SU-DHL-6 (cell line): ENCODE results near the gene CDK19.

Experiments
- H2AFZ ChIP-seq: fragments of 200-600 bp; sonication (generic); 2 replicates; pipeline ENCODE4 v1.6.1; 2014; ENCODE audit warnings: low read depth, mild to moderate bottlenecking, moderate library complexity, mixed read lengths, antibody characterized with exemption, low read length; ENCODE audit not compliant: severe bottlenecking
- H3F3A ChIP-seq: fragments of 200-600 bp; shearing (Covaris generic); 2 replicates; pipeline ENCODE4 v1.6.0; 2016; ENCODE audit warnings: antibody characterized with exemption, mild to moderate bottlenecking; ENCODE audit not compliant: insufficient read depth
- H3K27ac ChIP-seq: fragments of 200-600 bp; sonication (generic); 2 replicates; pipeline ENCODE4 v1.5.1; 2016; ENCODE audit warnings: low read depth, mild to moderate bottlenecking, low read length, moderate library complexity, mixed read lengths
- H3K27me3 ChIP-seq: fragments of 200-600 bp; sonication (generic), shearing (Covaris generic); 2 replicates; pipeline ENCODE4 v1.6.0; 2014; ENCODE audit warnings: mild to moderate bottlenecking, low read length
- H3K36me3 ChIP-seq: fragments of 200-600 bp; sonication (generic); 2 replicates; pipeline ENCODE4 v1.6.1; 2014; ENCODE audit warnings: mild to moderate bottlenecking, low read length, mixed read lengths
- H3K4me2 ChIP-seq: fragments of 300-600, 200-600 bp; shearing (Covaris generic), sonication (generic); 2 replicates; pipeline ENCODE4 v1.6.0; 2014; ENCODE audit warnings: low read length, low read depth, mild to moderate bottlenecking; ENCODE audit not compliant: poor library complexity, severe bottlenecking
- H3K4me3 ChIP-seq: fragments of 200-600 bp; sonication (generic); 2 replicates; pipeline ENCODE4 v1.5.1; 2014; ENCODE audit warnings: antibody characterized with exemption, low read length, mild to moderate bottlenecking, mixed read lengths; ENCODE audit not compliant: insufficient read depth, poor library complexity, severe bottlenecking
- H3K79me2 ChIP-seq: fragments of 200-600 bp; sonication (generic); 2 replicates; pipeline ENCODE4 v1.6.1; 2014; ENCODE audit warnings: mild to moderate bottlenecking, low read length, moderate library complexity; ENCODE audit not compliant: insufficient read depth
- H3K9ac ChIP-seq: fragments of 200-600 bp; sonication (generic); 2 replicates; pipeline ENCODE4 v1.7.0; 2014; ENCODE audit warnings: mild to moderate bottlenecking, low read length
- H3K9me2 ChIP-seq: fragments of 200-600 bp; sonication (generic); replicated peaks from 2 replicates; pipeline ENCODE4 v1.6.1; 2014; ENCODE audit warnings: low read length; ENCODE audit not compliant: insufficient read depth
- H3K9me3 ChIP-seq: fragments of 200-600 bp; sonication (generic); 2 replicates; pipeline ENCODE4 v1.6.1; 2014; ENCODE audit warnings: low read length, mixed read lengths; ENCODE audit not compliant: insufficient read depth
- H4K20me1 ChIP-seq: fragments of 200-600 bp; sonication (generic); 2 replicates; pipeline ENCODE4 v1.6.1; 2014; ENCODE audit warnings: low read depth, mild to moderate bottlenecking, antibody characterized with exemption, low read length, moderate library complexity, mixed read lengths
- CTCF ChIP-seq: fragments of 200-600 bp; sonication (generic); IDR thresholded peaks from one replicate; pipeline ENCODE4 v1.5.1; 2017; ENCODE audit warnings: antibody characterized with exemption, mild to moderate bottlenecking, low read length, moderate library complexity; ENCODE audit not compliant: insufficient read depth, poor library complexity, severe bottlenecking
- EZH2phosphoT487 ChIP-seq: fragments of 200-600 bp; sonication (generic), shearing (Covaris generic); conservative IDR thresholded peaks from 2 replicates; pipeline ENCODE4 v1.6.1; 2018; ENCODE audit warnings: mild to moderate bottlenecking, antibody characterized with exemption, low read length, moderate library complexity, mixed read lengths

CDK19 gene

GRCh38 chr6:110575925-110576463 lies 239.3 kb downstream of the CDK19 start:
- H3K9ac ChIP-seq = no peak overlapping the region
- TF ChIP-seq EZH2phosphoT487 (no peak), CTCF (no peak)
- no peak overlapping the region for H3K27ac ChIP-seq
- H3K9me3 ChIP-seq = no peaks in the 10 kb centered on the region
- H3K79me2 ChIP-seq = no peaks in the 10 kb centered on the region
- no peaks in the 10 kb centered on the region for H3K36me3 ChIP-seq
- no peak overlapping the region for H3K4me2 ChIP-seq
- H4K20me1 ChIP-seq = no peaks in the 10 kb centered on the region
- no peak overlapping the region for H3K4me3 ChIP-seq
- H2AFZ ChIP-seq = no peak overlapping the region
- no peaks in the 10 kb centered on the region for H3K27me3 ChIP-seq
- H3K9me2 ChIP-seq = no peaks in the 10 kb centered on the region
- H3F3A ChIP-seq = no peaks in the 10 kb centered on the region

- no peak for TF ChIP-seq EZH2phosphoT487
- no peak for TF ChIP-seq CTCF
- no peak overlapping the region for H3K9ac ChIP-seq
- no peaks in the 10 kb centered on the region for H3K9me2 ChIP-seq
Observed at GRCh38 chr6:110574817-110575216, 240.5 kb downstream of the CDK19 start.

GRCh38 chr6:110573537-110573936 lies 241.7 kb downstream of the CDK19 start:
- H3K79me2 ChIP-seq = no peaks in the 10 kb centered on the region
- no peak overlapping the region for H3K9ac ChIP-seq
- H3K4me3 ChIP-seq = no peak overlapping the region
- no peaks in the 10 kb centered on the region for H3K9me2 ChIP-seq
- no peak overlapping the region for H3K4me2 ChIP-seq
- no peaks in the 10 kb centered on the region for H3K36me3 ChIP-seq
- H4K20me1 ChIP-seq = no peaks in the 10 kb centered on the region
- H3F3A ChIP-seq = no peaks in the 10 kb centered on the region
- H3K27me3 ChIP-seq = no peaks in the 10 kb centered on the region
- TF ChIP-seq EZH2phosphoT487 (no peak), CTCF (no peak)
- no peaks in the 10 kb centered on the region for H3K9me3 ChIP-seq
- H2AFZ ChIP-seq = no peak overlapping the region
- no peak overlapping the region for H3K27ac ChIP-seq

More at GRCh38 chr6:110574817-110575216, 240.5 kb downstream of the CDK19 start:
- no peaks in the 10 kb centered on the region for H3K27me3 ChIP-seq
- no peaks in the 10 kb centered on the region for H3F3A ChIP-seq
- no peak overlapping the region for H3K4me2 ChIP-seq
- no peaks in the 10 kb centered on the region for H3K36me3 ChIP-seq
- H3K4me3 ChIP-seq = no peak overlapping the region
- H4K20me1 ChIP-seq = no peaks in the 10 kb centered on the region
- H3K79me2 ChIP-seq = no peaks in the 10 kb centered on the region
- no peak overlapping the region for H2AFZ ChIP-seq
- no peak overlapping the region for H3K27ac ChIP-seq
- H3K9me3 ChIP-seq = no peaks in the 10 kb centered on the region
